Panc1 (cell line): ENCODE results near the gene ERICH4. TPM values are rescaled to one million over a fixed set of nuclear protein-coding genes. Genes with fewer than 3 reads are reported as not detected.

Experiments
- ATAC-seq: fragments of 200-7000 bp; cut with Tn5 transposase; 2 replicates; pipeline ENCODE4 v1.9.1; 2020; ENCODE audit warnings: mild to moderate bottlenecking, moderate library complexity
- BruUV-seq: library from RNA; stranded (reverse); fragments of 400-500 nt; replicated peaks from 2 replicates; lab custom pipeline; 2021; lab: Mats Ljungman, UMichigan
- CTCF ChIA-PET: fragments of 300-600 bp; sonication (Branson Sonifier 250); formaldehyde crosslinking; loops from one replicate; lab custom pipeline; 2022; ENCODE audit warnings: antibody characterized with exemption; lab: Charles Lee
- POLR2A ChIA-PET: fragments of 300-600 bp; sonication (Branson Sonifier 250); formaldehyde crosslinking; loops from one replicate; lab custom pipeline; 2022; ENCODE audit warnings: antibody characterized with exemption; lab: Charles Lee
- DNase-seq: peaks from one replicate; pipeline ENCODE4 v3.0.0-alpha.2; 2010; ENCODE audit warnings: low read depth, low spot score
- H3K27ac ChIP-seq: 2 replicates; pipeline ENCODE4 v1.5.1; 2011; ENCODE audit warnings: mild to moderate bottlenecking, low read length, inconsistent platforms
- H3K27me3 ChIP-seq: fragments of 200-500 bp; sonication (Bioruptor generic); 2 replicates; pipeline ENCODE4 v1.6.0; 2014; ENCODE audit warnings: low read length, inconsistent platforms; ENCODE audit not compliant: control insufficient read depth, insufficient read depth
- H3K36me3 ChIP-seq: fragments of 200-500 bp; sonication (Bioruptor generic); 2 replicates; pipeline ENCODE4 v1.5.1; 2014; ENCODE audit warnings: inconsistent platforms, mild to moderate bottlenecking, low read length, moderate library complexity; ENCODE audit not compliant: control insufficient read depth, insufficient read depth
- H3K4me1 ChIP-seq: 2 replicates; pipeline ENCODE4 v1.5.1; 2011; ENCODE audit warnings: inconsistent platforms, mild to moderate bottlenecking, low read length, moderate library complexity; ENCODE audit not compliant: control insufficient read depth, insufficient read depth
- H3K4me3 ChIP-seq, 2 experiments: 2 replicates each; pipeline ENCODE4 v1.5.1; 2011 to 2012; ENCODE audit warnings: low read depth in 2 of 2, low read length in 2 of 2, mild to moderate bottlenecking in 2 of 2, inconsistent platforms in 1 of 2, moderate library complexity in 1 of 2
- H3K9me3 ChIP-seq: fragments of 200-500 bp; sonication (Bioruptor generic); 2 replicates; pipeline ENCODE4 v1.5.1; 2014; ENCODE audit warnings: low read depth, mild to moderate bottlenecking, inconsistent platforms, low read length, moderate library complexity; ENCODE audit not compliant: control insufficient read depth, insufficient read depth
- CTCF ChIP-seq: fragments of 450-650 bp; IDR thresholded peaks from 2 replicates; pipeline ENCODE4 v1.5.1; 2017; ENCODE audit warnings: mild to moderate bottlenecking
- POLR2AphosphoS5 ChIP-seq: IDR thresholded peaks from 2 replicates; pipeline ENCODE4 v1.6.1; 2012; ENCODE audit warnings: mild to moderate bottlenecking, low read depth, low read length, moderate library complexity
- REST ChIP-seq, 2 experiments: IDR thresholded peaks; 2 replicates each; pipeline ENCODE4 v1.6.1; 2011 to 2012; ENCODE audit warnings: low read depth in 2 of 2, control low read depth in 1 of 2, low read length in 1 of 2, mild to moderate bottlenecking in 1 of 2, moderate library complexity in 1 of 2; ENCODE audit not compliant: insufficient read depth in 1 of 2
- SIN3A ChIP-seq: IDR thresholded peaks from 2 replicates; pipeline ENCODE4 v1.6.1; 2012; ENCODE audit warnings: low read depth, mild to moderate bottlenecking, low read length, moderate library complexity, borderline replicate concordance; ENCODE audit not compliant: insufficient read depth
- TCF7L2 ChIP-seq: IDR thresholded peaks from 2 replicates; pipeline ENCODE4 v1.6.1; 2011; ENCODE audit warnings: mild to moderate bottlenecking, low read depth, low read length, inconsistent platforms
- in situ Hi-C: cut with HindIII; loops from 2 replicates; pipeline ENCODE4 v1.10.0; 2016; ENCODE audit warnings: low sequenced_read_pairs, low pct_unique_long_range_greater_than_20kb
- intact Hi-C: fragments of 100-400 bp; cut with micrococcal nuclease; formaldehyde crosslinking; loops from one replicate; pipeline ENCODE4 v1.10.0; 2022; ENCODE audit not compliant: unreplicated experiment
- total RNA-seq: library from RNA; stranded (reverse); gene quantifications from one replicate; pipeline ENCODE4 v1.2.1, GENCODE V29; 2021; ENCODE audit not compliant: unreplicated experiment

The ERICH4 gene
- total RNA-seq, 1 experiment from 2014 or later: not detected

- BruUV-seq: no TSS peak
- intact Hi-C loops (no loop called here), in situ Hi-C loops (no loop called here)
Measured at GRCh38 chr19:41410336-41411054, 32.5 kb upstream of the ERICH4 start.

More at GRCh38 chr19:41410336-41411054, 32.5 kb upstream of the ERICH4 start:
- H3K4me1 ChIP-seq: no peaks in the 10 kb centered on the region
- H3K4me3 ChIP-seq: no peak overlapping the region
- no peaks in the 10 kb centered on the region for H3K36me3 ChIP-seq
- no peaks in the 10 kb centered on the region for H3K27me3 ChIP-seq
- DNase-seq: no peak
- no peaks in the 10 kb centered on the region for H3K9me3 ChIP-seq
- TF ChIP-seq CTCF (no peak), REST (IDR thresholded peaks at IDR 0.05; ENCODE audit: insufficient read depth in 1 of 2, low read depth in 2 of 2, low read length in 1 of 2) (no peak), POLR2AphosphoS5 (no peak), SIN3A (no peak), TCF7L2 (no peak)
- no peak overlapping the region for H3K27ac ChIP-seq
- ATAC-seq: no peak
- ChIA-PET CTCF (no interaction called here), POLR2A (no interaction called here)
